ENCODE measurements around the gene ZNF516.

DNA sequence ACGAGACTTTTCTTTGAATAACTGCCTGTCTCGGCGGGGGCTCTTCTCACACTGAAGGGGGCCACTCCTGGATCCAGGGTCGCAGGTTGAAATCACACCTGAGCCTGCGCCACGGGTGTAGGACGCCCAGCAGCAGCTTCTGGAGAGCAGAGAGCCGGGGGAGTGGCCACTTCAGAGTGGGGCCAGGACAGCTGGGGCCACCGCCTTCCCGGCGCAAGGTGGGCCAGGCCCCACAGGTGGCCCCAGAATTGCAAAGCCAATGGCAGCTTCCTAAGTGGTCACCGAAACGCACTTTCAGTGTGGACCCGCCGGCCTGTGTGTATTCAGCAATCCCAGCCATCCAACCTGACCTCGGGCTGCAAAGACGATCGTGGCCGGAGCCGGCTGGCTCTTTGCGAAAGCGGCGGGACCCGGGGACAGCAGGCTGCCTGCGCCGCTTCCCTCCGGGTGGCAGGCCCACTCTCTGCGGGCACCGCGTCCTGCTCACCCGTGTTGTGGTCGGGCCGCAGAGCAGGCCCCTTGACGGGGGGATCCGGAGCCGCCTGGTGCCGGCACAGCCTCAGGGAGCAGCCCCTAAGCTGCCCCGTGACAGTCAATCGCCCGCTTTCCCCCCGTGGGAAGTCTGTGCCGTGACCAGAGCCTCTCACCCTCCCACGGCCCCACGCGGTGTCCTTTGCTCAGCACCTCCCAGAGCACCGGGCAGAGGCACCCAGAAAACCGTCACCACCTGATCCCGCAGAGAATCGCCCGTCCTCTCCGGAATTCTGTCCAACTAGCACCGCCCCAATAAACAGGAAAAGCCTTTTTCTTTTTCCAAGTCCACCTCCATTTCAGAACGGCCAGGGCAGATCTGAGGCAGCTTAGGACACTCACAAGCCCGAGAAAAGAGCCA lies 144.7 kb downstream of the ZNF516 start:
- TF ChIP-seq, protein P1, sequence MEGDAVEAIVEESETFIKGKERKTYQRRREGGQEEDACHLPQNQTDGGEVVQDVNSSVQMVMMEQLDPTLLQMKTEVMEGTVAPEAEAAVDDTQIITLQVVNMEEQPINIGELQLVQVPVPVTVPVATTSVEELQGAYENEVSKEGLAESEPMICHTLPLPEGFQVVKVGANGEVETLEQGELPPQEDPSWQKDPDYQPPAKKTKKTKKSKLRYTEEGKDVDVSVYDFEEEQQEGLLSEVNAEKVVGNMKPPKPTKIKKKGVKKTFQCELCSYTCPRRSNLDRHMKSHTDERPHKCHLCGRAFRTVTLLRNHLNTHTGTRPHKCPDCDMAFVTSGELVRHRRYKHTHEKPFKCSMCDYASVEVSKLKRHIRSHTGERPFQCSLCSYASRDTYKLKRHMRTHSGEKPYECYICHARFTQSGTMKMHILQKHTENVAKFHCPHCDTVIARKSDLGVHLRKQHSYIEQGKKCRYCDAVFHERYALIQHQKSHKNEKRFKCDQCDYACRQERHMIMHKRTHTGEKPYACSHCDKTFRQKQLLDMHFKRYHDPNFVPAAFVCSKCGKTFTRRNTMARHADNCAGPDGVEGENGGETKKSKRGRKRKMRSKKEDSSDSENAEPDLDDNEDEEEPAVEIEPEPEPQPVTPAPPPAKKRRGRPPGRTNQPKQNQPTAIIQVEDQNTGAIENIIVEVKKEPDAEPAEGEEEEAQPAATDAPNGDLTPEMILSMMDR (IDR thresholded peaks at IDR 0.05), result no peak
- TF ChIP-seq POLR2AphosphoS5 (IDR thresholded peaks at IDR 0.05), result no peak
- no peak for TF ChIP-seq POLR2A (IDR thresholded peaks at IDR 0.05)

Data from sigmoid colon (tissue), 4 donors.